Esophagus squamous epithelium (tissue), 5 donors: ENCODE measurements around the gene GAB2. TPM values are rescaled to one million over a fixed set of nuclear protein-coding genes. Genes with fewer than 3 reads are reported as not detected.
A peak's percentile ranks its signal among the peaks of the same experiment; 100 is the strongest.

Source experiments
- DNase-seq: peaks from one replicate; lab custom pipeline; 2025; lab: John Stamatoyannopoulos, UW
- H3K27ac ChIP-seq, 4 donors: fragments of 200-600 bp; sonication (generic); one replicate each; pipeline ENCODE4 v1.5.1; 2016 to 2019; ENCODE audit warnings: mild to moderate bottlenecking in 1 of 4
- H3K27me3 ChIP-seq, 4 donors: fragments of 200-600 bp; sonication (generic); 1 replicate in 3 of 4; 2 replicates in 1 of 4; pipeline versions ENCODE4 v1.5.1 to v1.6.0; 2017 to 2021; ENCODE audit warnings: antibody characterized with exemption in 1 of 4
- H3K36me3 ChIP-seq, 3 donors: fragments of 200-600 bp; sonication (generic); one replicate each; pipeline ENCODE4 v1.5.1; 2016 to 2019
- H3K4me1 ChIP-seq, 3 donors: fragments of 200-600 bp; sonication (generic); one replicate each; pipeline ENCODE4 v1.5.1; 2017 to 2019
- H3K4me3 ChIP-seq, 4 donors: fragments of 200-600 bp; sonication (generic); 1 replicate in 3 of 4; 2 replicates in 1 of 4; pipeline ENCODE4 v1.5.1; 2016 to 2019; ENCODE audit warnings: mild to moderate bottlenecking in 2 of 4, moderate library complexity in 1 of 4
- H3K9me3 ChIP-seq, 3 donors: fragments of 200-600 bp; sonication (generic); one replicate each; pipeline ENCODE4 v1.5.1; 2016 to 2019
- POLR2A ChIP-seq, 4 donors: fragments of 450-650 bp; IDR thresholded peaks; one replicate each; pipeline ENCODE4 v1.6.1; 2017; ENCODE audit warnings: antibody characterized with exemption in 4 of 4, mild to moderate bottlenecking in 4 of 4, moderate library complexity in 3 of 4
- WGBS, 2 donors: methylation state at CpG; one replicate each; pipeline ENCODE4 v1.1.5; 2018; 5-methylcytosine and 5-hydroxymethylcytosine counted together
- intact Hi-C: fragments of 100-400 bp; cut with DNase I; formaldehyde crosslinking; loops from one replicate; pipeline ENCODE4 v1.15.0; 2022
- total RNA-seq, 4 donors: library from RNA; depleted of rRNA; stranded (reverse); fragments of >200 nt; gene quantifications; one replicate each; pipeline ENCODE4 v1.1.0, GENCODE V29; 2016
- TF ChIP-seq, protein P1 (sequence below), 6 experiments: fragments of 450-650 bp in 4 of 6; fragments of 200-600 bp in 2 of 6; sonication (generic) in 2 of 6; IDR thresholded peaks; one replicate each; pipeline ENCODE4 v1.5.1; 2016 to 2019; ENCODE audit warnings: antibody characterized with exemption in 6 of 6, mild to moderate bottlenecking in 4 of 6, moderate library complexity in 4 of 6
- donor health status: DM: yes; HTN: yes; CAD: no.

GAB2 gene
- total RNA-seq, 4 donors from 2014 or later = 4.6 to 23.7 (median 11.2) TPM

DNA sequence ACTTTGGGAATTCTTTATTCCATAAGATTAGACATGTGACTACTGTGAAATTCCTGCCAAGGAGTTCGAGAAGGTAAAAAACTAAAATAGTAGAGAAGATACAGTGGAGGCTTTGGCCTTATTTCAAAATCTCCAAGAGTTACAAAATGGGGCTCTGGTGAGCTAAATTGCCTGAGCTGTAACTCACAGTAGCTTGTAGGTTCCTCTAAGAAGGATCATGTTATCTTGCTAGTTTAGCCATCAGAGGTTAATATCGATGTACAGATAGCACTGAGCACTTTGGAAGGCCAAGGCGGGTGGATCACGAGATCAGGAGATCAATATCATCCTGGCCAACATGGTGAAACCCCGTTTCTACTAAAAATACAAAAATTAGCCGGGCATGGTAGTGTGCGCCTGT is 147.8 kb downstream of the GAB2 start:
- Histone ChIP-seq H3K4me3 (no peak overlapping the region), H3K4me1 (peaks cover 0 to 15% (median 0%) of the 10 kb centered on the region in 3 donors), H3K36me3 (peaks cover 0 to 19% (median 0%) of the 10 kb centered on the region in 3 donors), H3K27me3 (no peaks in the 10 kb centered on the region), H3K27ac (peak overlapping the region in 1 of 4 donors; percentile 57), H3K9me3 (peaks cover 0 to 11% (median 8%) of the 10 kb centered on the region in 3 donors)
- intact Hi-C loops = no loop called here
- no peak for DNase-seq
- TF ChIP-seq, protein P1, sequence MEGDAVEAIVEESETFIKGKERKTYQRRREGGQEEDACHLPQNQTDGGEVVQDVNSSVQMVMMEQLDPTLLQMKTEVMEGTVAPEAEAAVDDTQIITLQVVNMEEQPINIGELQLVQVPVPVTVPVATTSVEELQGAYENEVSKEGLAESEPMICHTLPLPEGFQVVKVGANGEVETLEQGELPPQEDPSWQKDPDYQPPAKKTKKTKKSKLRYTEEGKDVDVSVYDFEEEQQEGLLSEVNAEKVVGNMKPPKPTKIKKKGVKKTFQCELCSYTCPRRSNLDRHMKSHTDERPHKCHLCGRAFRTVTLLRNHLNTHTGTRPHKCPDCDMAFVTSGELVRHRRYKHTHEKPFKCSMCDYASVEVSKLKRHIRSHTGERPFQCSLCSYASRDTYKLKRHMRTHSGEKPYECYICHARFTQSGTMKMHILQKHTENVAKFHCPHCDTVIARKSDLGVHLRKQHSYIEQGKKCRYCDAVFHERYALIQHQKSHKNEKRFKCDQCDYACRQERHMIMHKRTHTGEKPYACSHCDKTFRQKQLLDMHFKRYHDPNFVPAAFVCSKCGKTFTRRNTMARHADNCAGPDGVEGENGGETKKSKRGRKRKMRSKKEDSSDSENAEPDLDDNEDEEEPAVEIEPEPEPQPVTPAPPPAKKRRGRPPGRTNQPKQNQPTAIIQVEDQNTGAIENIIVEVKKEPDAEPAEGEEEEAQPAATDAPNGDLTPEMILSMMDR (IDR thresholded peaks at IDR 0.05) = no peak
- no peak for TF ChIP-seq POLR2A (IDR thresholded peaks at IDR 0.05)
- 86 to 88% methylated on average over 7 of the region's 7 CpGs for WGBS, 2 donors

DNA sequence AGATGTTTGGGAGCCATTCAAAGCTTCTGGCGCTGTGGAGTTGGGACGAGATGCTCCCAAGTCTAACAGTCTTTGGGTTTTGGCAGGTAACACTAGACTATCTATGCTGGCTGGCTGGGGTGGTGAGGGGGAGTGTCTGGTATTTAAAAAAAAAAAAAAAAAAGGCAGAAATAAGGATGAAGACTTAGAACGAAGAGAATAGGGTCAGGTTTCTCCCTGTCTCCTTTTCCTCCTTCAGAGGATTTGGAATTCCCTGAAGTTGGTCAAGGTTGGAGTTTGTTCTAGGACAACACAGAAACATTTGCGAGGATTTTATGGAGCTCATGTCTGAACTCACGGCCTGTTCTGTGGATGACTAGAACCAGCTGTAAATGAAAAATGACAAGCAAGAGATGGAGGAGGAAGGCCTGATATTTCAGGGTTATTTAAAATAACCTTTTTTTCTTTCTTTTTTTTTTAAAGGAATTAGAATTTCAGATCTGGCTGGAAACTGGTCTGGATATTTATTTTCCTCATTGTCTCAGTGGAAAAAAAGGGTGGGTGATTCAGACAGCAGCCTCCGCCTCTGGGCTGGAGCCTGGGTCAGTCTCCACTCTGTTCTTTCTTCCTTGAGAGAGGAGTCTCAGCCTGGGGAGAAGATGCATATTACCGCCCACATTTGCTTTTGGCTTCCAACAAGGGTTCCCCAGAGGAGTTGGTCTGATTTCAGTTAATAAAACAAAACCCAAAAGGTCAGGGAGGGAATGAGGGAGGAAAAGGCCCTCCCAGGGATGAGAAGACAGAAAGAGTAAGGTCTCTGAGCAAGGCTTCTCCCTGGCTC is 148.8 kb downstream of the GAB2 start:
- no peak overlapping the region for H3K4me3 ChIP-seq
- peaks cover 0 to 11% (median 8%) of the 10 kb centered on the region in 3 donors for H3K9me3 ChIP-seq
- WGBS, 2 donors = 69 to 80% methylated on average over 7 of the region's 7 CpGs
- no peak for DNase-seq
- intact Hi-C loops = no loop called here
- H3K4me1 ChIP-seq = peaks cover 0 to 15% (median 0%) of the 10 kb centered on the region in 3 donors
- TF ChIP-seq, protein P1 (IDR thresholded peaks at IDR 0.05) = no peak
- peak overlapping the region in 3 of 4 donors; percentile 4 to 57 (median 38) for H3K27ac ChIP-seq
- H3K36me3 ChIP-seq = peaks cover 0 to 15% (median 0%) of the 10 kb centered on the region in 3 donors
- no peaks in the 10 kb centered on the region for H3K27me3 ChIP-seq

DNA sequence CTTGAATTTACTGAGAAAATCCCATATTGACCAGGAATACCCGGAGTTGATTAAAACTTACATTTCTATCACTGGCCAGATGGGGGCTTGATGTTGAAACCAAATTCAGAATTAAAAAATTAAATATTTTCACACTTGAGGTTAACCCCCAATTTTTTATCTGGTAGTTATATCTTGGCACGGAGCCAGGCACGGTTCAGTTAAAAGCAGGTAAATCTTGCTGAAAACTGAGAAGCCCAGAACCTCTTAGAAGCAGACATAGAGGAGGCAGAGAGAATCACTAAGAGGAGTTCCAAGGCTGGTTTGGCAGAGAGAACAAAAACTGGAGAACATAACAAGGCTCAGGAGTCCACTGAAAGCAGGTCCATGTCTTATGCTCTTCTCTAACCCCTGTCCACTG is 151.2 kb downstream of the GAB2 start:
- H3K27ac ChIP-seq = no peak overlapping the region
- TF ChIP-seq, protein P1 (IDR thresholded peaks at IDR 0.05) = no peak
- no peak for TF ChIP-seq POLR2A (IDR thresholded peaks at IDR 0.05)
- WGBS, 2 donors = 45 to 49% methylated on average over 3 of the region's 3 CpGs

DNA sequence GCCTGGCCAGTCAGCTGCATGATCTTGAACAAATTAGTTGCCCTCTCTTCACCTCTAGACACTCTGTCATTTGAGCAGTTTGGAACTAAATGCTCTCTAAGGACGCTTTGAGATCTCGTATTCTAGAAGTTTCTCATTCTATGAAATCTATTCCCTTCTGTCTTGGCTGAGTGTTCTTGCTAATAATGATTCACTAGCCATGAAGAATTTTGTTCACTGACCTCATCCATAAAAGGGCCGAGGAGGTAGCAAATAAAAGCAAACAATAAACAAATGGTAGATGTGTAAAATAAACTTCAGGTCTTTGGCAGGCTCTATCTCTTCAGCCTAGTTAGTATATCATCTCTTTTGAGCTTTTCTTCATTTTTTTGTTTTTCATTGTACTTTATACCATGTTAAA is 152.3 kb downstream of the GAB2 start:
- 44 to 78% methylated on average over 3 of the region's 3 CpGs for WGBS, 2 donors
- H3K27me3 ChIP-seq = no peaks in the 10 kb centered on the region
- H3K9me3 ChIP-seq = no peaks in the 10 kb centered on the region
- no peak overlapping the region for H3K27ac ChIP-seq
- H3K36me3 ChIP-seq = no peaks in the 10 kb centered on the region
- intact Hi-C loops = no loop called here
- H3K4me3 ChIP-seq = no peak overlapping the region
- TF ChIP-seq, protein P1 (IDR thresholded peaks at IDR 0.05) = no peak
- no peak for TF ChIP-seq POLR2A (IDR thresholded peaks at IDR 0.05)
- no peak for DNase-seq
- peaks cover 0 to 15% (median 0%) of the 10 kb centered on the region in 3 donors for H3K4me1 ChIP-seq

More for the DNA sequence above, 151.2 kb downstream of the GAB2 start:
- no peaks in the 10 kb centered on the region for H3K36me3 ChIP-seq
- H3K4me3 ChIP-seq = no peak overlapping the region
- peaks cover 0 to 15% (median 0%) of the 10 kb centered on the region in 3 donors for H3K4me1 ChIP-seq
- intact Hi-C loops = no loop called here
- H3K27me3 ChIP-seq = no peaks in the 10 kb centered on the region
- no peak for DNase-seq
- H3K9me3 ChIP-seq = no peaks in the 10 kb centered on the region

DNA sequence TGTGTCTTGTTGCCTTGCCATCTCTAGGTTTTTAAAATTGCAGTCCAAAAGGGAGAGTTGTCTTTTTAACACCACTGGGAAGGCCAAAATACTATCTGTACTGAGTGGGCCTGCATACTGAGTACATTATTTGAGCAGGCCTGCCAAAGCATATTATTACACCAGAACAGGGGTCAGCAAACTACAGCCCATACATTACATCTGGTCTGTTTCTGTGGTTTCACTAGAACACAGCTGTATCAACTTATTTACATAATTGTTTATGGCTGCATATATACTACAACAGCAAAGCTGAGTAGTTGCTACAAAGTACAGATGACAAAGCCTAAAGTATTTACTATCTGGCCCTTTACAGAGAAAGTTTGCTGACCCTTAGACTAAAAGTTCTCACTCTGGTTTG is 154.9 kb downstream of the GAB2 start:
- H3K4me1 ChIP-seq = peaks cover 0 to 9% (median 0%) of the 10 kb centered on the region in 3 donors
- no peaks in the 10 kb centered on the region for H3K27me3 ChIP-seq
- H3K36me3 ChIP-seq = no peaks in the 10 kb centered on the region
- no peak overlapping the region for H3K27ac ChIP-seq
- no peak for DNase-seq
- TF ChIP-seq, protein P1 (IDR thresholded peaks at IDR 0.05) = no peak
- no peak for TF ChIP-seq POLR2A (IDR thresholded peaks at IDR 0.05)
- no peak overlapping the region for H3K4me3 ChIP-seq
- intact Hi-C loops = no loop called here
- no peaks in the 10 kb centered on the region for H3K9me3 ChIP-seq
